ENCODE measurements around the gene SIGLEC11.
"Not testable (repeated sequence)": the region's sequence is repeated elsewhere in the genome, so short reads cannot be mapped to it uniquely, and the experiment has no call there.

The SIGLEC11 gene

GRCh38 chr19:49978324-49978723, 17.4 kb upstream of the SIGLEC11 start:
- no peak for DNase-seq

GRCh38 chr19:49977881-49978280, 16.9 kb upstream of the SIGLEC11 start:
- no peak for DNase-seq

- no peak for DNase-seq
Measured at GRCh38 chr19:49977076-49977475, 16.1 kb upstream of the SIGLEC11 start.

- no peak for DNase-seq
Measured at GRCh38 chr19:49976496-49976895, 15.5 kb upstream of the SIGLEC11 start.

- no peak for DNase-seq
Measured at GRCh38 chr19:49975051-49975450, 14.1 kb upstream of the SIGLEC11 start.

- DNase-seq: no peak
Measured at GRCh38 chr19:49973987-49974386, 13.0 kb upstream of the SIGLEC11 start.

GRCh38 chr19:49972841-49973240, 11.9 kb upstream of the SIGLEC11 start:
- no peak for DNase-seq

- DNase-seq: no peak
Measured at GRCh38 chr19:49971991-49972411, 11.0 kb upstream of the SIGLEC11 start.

GRCh38 chr19:49969355-49969754, 8.4 kb upstream of the SIGLEC11 start:
- DNase-seq: not testable (repeated sequence)

- DNase-seq: no peak
Measured at GRCh38 chr19:49968279-49968922, 7.4 kb upstream of the SIGLEC11 start.

GRCh38 chr19:49959892-49960291, 1.1 kb downstream of the SIGLEC11 start:
- DNase-seq: not testable (repeated sequence)

GRCh38 chr19:49958596-49958995, 2.4 kb downstream of the SIGLEC11 start:
- DNase-seq: not testable (repeated sequence)

GRCh38 chr19:49958144-49958543, 2.8 kb downstream of the SIGLEC11 start:
- DNase-seq: not testable (repeated sequence)

GRCh38 chr19:49957262-49957915, 3.6 kb downstream of the SIGLEC11 start:
- DNase-seq: no peak

- no peak for DNase-seq
Measured at GRCh38 chr19:49956115-49956495, 4.9 kb downstream of the SIGLEC11 start.

GRCh38 chr19:49954933-49955332, 6.0 kb downstream of the SIGLEC11 start:
- DNase-seq: no peak

- no peak for DNase-seq
Measured at GRCh38 chr19:49954092-49954829, 6.7 kb downstream of the SIGLEC11 start.

GRCh38 chr19:49953416-49953815, 7.6 kb downstream of the SIGLEC11 start:
- no peak for DNase-seq

- DNase-seq: no peak
Measured at GRCh38 chr19:49952906-49953305, 8.1 kb downstream of the SIGLEC11 start.

GRCh38 chr19:49952479-49952836, 8.5 kb downstream of the SIGLEC11 start:
- DNase-seq: no peak

GRCh38 chr19:49951806-49952478, 9.0 kb downstream of the SIGLEC11 start:
- no peak for DNase-seq

- no peak for DNase-seq
Measured at GRCh38 chr19:49950956-49951526, 9.9 kb downstream of the SIGLEC11 start.

GRCh38 chr19:49950590-49950948, 10.4 kb downstream of the SIGLEC11 start:
- no peak for DNase-seq

Measured in stimulated activated CD4-positive, alpha-beta T cell treated with anti-CD3 and anti-CD28 coated beads, Interleukin-2, amount 100 ng/mL, for 48 hours (primary cell).